IPS DF 4.7 (cell line): ENCODE measurements around the gene ARHGAP19.
"Not testable (repeated sequence)": the region's sequence is repeated elsewhere in the genome, so short reads cannot be mapped to it uniquely, and the experiment has no call there.

Source experiments
- DNase-seq: peaks from one replicate; pipeline ENCODE4 v3.0.0-alpha.2; 2013; ENCODE audit warnings: low spot score; ENCODE audit errors: extremely low read depth

Gene ARHGAP19

DNA sequence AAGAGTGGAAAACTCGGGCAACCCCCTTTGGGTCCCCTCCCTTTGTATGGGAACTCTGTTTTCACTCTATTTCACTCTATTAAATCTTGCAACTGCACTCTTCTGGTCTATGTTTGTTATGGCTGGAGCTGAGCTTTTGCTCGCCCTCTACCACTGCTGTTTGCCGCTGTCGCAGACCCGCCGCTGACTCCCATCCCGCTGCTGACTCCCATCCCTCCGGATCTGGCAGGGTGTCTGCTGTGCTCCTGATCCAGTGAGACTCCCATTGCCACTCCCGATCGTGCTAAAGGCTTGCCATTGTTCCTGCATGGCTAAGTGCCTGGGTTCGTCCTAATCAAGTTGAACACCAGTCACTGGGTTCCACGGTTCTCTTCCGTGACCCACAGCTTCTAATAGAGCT is 2.4 kb downstream of the ARHGAP19 start:
- not testable (repeated sequence) for DNase-seq

DNA sequence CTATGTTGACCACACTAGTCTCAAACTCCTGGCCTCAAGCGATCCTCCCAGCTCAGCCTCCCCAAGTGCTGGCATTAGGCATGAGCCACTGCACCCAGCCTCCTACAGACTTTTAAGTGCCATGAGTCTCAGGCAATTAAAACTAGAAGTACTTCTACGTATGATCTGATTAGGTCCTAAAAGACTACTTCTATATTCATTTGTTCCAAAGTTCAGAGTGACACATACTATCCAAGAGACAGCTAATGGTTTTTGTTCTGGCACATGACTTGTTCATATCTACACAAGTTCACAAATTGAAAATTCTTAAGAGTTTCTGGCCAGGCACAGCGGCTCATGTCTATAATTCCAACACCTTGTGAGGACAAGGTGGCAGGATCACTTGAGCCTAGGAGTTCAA is 11.7 kb downstream of the ARHGAP19 start:
- no peak for DNase-seq

DNA sequence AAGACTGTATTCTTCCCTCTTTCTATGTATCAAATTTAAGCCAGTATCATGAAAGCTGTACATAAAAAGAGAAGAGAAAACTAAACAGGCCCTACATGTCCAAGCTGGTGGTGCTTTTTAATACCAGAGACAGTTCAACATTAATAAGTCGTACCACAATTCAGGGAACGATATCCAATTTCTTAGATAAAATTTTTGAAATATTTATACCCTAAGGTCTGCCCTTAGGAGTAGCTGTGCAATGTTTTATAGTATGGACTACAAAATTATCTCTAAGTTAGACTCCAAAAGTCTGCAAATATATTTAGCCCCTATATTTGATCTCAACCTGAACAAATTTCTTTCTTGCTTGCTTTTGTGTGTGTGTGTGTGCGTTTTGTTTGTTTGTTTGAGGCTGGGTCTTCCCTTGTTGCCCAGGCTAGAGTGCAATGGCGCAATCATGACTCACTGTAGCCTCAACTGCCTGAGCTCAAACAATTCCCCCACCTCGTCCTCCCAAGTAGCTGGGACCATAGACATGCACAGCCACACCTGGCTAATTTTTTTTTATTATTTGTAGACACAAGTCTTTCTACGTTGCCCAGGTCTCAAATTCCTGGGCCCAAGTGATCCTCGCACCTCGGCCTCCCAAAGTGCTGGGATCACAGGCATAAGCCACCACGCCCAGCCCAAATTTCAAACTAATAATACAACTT is 13.2 kb downstream of the ARHGAP19 start:
- no peak for DNase-seq

DNA sequence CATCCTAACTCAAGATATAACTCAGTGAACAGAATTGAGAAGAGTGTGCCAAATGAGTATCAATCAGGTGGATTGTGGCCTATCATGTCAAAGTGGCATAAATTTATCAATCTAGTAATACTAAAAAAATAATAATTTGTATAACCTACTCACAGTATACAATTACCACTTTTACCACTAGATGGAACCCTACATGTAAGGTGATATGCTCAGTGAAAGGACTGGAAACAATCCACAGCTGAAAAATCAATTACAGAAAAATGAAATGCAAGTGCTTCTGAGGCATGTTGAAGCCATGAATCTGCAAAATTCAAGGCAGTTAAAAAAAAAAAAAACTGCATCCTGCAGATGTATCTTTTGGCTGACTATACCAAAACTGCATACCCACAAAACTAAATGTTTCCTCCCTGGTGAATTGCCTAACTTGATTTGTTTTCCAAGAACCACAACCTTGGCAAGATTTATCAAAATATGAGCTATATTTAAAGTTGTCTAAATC is 13.9 kb downstream of the ARHGAP19 start:
- no peak for DNase-seq

DNA sequence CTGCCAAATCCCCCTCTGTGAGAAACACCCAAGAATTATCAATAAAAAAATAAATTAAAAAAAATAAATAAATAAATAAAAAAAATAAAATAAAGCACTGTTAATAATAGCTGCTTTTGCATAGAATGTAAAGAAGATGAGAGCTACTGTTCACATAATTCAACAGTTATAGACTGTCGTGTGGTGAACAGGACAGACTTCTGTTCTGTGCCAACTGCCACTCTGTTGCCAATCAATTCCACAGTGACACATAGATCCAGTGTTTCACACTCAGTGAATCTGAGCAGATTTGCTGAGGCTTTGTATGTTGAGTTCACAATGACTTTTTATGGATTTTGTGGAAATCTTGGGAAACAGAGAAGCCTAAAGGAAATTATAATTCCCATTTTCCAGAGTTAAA is 14.9 kb downstream of the ARHGAP19 start:
- DNase-seq = no peak

DNA sequence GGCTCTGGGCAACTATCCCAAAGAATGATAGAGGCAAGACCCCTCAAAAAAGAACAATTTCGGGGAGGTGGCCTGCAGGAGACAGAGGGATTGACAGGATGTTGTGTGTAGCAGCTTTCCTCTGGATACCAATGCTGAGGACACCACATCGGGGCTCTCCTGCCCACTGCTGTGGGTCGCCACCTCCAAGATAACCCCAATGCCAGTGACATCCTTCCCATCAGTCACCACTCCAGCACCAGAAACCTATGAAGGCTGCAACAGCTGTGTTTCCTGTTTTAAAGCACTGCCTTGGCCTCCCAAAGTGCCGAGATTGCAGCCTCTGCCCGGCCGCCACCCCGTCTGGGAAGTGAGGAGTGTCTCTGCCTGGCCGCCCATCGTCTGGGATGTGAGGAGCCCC is 17.6 kb downstream of the ARHGAP19 start:
- no peak for DNase-seq

DNA sequence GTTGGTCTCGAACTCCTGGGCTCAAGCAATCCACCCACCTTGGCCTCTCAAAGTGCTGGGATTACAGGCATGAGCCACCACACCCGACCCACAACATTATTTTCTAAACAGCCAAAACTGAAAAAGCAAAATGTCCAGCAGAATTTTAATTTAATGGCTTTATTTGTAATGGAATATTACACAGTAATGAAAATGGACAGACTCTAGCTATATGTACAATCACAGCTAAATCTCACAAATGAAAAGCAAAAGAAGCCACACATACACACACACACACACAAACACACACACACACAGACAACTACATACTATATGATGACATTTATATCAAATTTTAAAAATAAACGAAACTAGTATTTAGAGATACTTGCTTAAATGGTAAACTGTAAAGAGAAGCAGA is 18.7 kb downstream of the ARHGAP19 start:
- DNase-seq = no peak

DNA sequence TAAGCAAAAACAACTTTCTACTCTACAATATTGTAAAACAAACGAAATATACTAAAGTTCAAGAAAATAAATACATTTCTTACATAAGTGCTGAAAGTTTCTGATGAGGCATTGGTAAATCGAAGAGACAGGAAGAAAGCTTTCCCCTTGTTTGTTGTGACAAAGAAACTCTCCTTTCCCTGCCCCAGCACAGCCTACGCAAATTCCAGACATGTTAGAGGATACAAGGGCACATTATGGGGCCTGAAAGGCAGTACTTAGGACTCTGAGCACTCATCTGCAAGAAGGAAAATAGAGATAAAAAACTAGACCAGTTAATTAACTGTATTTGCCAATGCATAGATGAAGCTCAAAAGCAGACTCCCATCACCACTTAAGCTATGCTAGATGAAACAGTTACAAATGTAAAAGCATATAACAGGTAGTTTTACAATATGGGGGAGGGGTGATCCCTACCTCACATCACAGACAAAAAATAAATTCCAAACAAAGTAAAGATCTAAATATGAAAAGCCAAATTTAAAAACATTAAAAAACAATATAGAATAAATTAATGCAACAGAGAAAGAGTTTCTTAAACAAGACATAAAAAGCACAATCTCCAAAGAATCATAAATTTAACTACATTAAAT is 21.8 kb downstream of the ARHGAP19 start:
- no peak for DNase-seq

DNA sequence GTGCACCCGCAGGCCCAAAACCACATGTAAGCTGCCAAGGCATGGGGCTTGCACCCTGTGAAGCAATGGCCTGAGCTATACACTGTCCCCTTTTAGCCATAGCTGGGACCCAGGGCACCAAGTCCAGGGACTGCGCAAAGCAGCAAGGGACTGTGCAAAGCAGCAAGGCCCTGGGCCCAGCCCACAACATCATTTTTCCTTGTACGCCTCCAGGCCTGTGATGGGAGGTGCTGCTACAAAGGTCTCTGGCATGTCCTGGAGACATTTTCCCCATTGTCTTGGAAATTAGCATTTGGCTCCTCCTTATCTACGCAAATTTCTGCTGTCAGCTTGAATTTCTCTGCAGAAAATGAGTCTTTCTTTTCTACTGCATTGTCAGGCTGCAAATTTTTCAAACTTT is 24.8 kb downstream of the ARHGAP19 start:
- DNase-seq = no peak

DNA sequence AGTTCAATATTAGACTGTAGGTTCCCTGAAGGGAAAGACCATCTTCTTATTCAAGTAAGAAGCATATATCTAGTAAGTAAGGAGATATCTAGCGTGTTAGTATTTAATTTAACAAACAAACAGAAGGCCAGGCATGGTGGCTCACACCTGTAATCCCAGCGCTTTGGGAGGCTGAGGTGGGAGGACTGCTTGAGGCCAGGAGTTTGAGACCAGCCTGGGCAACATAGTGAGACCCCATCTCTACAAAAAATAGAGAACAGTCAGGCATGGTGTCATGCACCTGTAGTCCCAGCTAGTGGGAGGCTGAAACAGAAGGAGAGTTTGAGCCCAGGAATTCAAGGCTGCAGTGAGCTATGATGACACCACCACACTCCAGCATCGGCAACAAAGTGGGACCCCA is 27.3 kb downstream of the ARHGAP19 start:
- not testable (repeated sequence) for DNase-seq

DNA sequence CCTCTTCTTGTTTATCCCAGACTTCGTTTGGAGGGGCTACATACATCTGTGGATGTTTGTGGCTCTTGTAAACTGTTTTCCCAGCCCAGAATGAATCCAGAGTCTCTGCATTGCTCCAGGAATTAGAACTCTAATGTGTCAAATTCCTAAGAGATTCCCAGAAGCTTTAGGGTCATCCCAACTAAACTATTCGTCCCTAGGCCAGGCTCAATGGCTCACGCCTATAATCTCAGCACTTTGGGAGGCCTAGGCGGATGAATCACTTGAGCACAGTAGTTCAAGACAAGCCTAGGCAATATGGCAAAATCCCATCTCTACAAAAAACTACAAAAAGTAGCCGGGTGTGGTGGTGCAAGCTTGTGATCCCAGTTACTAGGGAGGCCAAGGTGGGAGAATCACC is 28.5 kb downstream of the ARHGAP19 start:
- DNase-seq = no peak

DNA sequence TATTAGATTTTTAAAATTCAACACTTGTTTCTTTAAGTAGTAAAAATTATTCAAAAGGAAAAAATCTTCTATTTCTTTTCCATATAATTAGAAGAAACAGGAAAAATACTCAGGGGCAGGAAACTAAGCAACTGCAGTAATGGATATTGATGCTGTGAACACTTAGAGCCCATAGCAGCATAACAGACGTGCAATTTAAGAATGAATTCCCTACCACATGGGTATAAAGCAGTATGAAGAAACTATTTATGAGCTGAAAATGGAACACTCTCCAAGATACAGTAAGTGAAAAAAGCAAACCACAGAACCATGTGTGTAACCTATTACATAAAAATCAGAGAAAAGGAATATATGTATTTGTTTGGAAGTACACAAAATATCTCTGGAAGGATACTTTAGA is 30.8 kb downstream of the ARHGAP19 start:
- DNase-seq = no peak

DNA sequence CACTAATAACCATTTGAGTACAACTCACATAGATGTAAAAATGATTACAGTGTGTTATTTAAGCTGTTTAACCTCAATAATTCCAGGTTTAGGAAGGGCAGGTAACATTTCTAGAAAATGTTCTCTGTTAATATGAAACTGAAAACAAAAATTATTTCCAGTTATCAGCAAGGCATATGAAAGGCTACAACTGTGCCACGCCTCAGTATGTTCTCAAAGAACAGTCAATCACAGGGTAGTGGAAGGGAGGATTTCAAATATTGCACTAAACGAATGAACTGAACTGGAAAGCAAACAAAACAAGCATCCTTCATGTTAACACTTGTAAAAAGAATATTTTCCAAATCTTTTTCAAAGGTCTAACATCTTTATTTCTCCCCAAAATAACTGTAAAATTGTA is 31.3 kb downstream of the ARHGAP19 start:
- no peak for DNase-seq

DNA sequence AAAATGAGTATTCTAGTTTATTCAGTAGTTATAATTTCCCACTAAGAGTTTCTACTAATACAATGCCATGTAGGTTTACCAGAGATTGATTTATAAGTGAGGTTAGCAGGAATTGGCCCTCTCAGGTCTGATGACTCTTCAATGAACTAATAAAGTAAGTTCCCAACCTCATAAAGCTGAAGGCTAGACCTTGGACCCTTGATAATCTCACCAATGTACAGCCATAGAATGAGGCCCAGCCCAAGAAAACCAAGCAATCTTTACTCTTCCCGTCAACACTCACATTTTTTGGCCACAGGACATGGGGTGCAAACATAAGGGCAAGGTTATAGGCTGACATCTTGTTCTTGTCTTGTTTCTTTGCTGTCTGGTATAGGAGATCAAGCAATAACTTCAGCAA is 33.3 kb downstream of the ARHGAP19 start:
- no peak for DNase-seq

DNA sequence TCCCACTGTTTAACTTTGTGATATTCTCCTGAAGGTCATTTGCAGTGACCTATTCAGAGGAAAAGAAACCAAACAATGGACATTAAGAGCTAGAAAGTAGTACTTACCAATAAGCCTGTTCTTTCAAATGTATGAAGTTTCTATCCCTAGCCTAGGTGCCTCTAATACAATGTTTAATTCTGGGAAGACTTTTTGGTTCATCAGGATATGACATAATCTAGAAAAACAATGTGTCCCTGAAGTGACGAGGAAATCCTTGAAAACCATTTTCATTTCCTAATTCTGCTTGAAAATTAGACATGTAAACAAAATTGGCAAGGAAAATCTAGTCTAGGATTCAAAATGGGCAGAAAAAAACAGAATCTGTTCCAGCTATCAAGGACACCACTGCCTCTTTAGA is 36.1 kb downstream of the ARHGAP19 start:
- DNase-seq = no peak

DNA sequence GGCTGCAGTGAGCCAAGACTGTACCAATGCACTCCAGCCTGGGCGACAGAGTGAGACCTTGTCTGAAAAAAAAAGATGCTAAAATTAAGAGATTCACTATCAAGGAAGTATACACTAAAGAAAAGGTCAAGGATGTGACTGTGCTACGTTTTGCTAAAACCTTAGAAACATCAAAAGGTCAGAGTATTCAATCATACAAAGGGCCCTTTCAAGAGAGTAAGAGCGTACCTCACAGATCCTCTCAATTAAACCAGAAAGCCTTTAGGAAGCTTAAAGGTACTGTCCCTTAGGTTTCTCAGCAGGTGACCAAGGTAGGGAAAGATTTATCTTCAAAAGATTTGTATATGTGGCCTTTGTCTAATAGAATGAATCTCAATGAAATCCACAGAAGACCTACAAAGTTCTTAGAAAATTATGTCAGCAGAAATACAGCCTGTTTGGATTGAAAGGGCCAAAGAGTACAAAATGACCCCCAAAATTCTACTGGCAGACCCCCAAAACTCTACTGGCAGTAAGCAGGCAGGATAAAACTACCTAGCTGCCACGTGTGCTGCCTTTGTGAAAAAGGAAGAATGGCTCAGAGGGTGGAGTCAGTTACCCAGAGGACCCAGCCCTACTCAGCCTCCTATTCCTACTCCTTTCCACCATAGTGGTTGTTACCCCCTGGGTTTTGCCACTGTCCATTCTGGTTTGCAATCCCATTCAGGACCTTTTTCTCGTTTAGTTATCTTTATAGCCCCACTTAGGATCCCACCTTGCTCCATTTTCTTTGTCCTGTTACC is 36.7 kb downstream of the ARHGAP19 start:
- no peak for DNase-seq

DNA sequence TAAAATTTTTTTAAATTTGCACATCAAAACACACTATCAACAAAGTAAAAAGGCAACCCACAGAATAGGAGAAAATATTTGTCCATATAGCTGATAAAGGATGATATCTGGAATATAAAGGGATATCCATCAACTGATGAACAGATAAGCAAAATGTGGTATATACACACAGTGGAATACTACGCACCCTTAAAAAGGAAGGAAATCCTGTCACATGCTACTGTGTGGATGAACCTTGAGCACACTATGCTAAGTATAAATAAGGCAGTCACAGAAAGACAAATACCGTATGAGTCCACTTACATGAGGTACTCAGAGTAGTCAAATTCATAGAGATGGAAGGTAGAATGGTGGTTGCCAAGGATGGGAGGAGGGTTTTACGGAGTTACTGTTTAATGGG is 37.7 kb downstream of the ARHGAP19 start:
- DNase-seq = no peak

DNA sequence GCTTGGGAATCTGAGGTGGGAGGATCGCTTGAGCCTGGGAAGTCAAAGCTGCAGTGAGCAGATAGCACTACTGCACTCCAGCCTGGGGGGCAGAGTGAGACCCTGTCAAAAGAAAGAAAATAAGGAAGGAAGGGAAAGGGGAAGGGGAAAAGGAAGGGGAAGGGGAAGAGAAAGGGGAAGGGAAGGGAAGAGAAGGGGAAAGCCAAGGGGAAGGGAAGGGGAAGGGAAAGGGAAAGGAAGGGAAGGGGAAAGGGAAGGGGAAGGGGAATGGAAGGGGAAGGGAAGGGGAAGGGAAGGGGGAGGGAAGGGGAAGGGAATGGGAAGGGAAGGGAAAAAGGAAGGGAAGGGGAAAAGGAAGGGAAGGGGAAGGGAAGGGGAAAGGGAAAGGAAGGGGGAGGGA is 41.5 kb downstream of the ARHGAP19 start:
- no peak for DNase-seq

DNA sequence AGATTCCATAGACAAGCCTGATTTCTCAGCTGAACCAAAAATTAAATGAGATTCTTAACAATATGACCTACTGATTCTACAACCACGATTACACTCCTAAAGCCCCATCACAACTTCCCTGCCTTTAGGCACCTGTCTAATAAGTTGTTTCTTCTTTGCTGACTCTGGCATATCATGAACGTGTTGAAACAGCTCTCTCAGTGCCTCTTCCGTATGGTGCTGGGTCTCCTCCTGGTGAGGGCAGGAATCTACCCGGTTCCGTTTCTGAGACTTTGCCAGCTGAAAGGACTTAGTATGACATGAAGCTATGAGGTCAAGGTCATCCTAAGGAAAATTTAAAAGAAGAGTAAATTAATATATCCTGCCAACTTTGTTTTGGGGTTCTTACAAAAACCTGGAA is 48.6 kb downstream of the ARHGAP19 start:
- DNase-seq = no peak

DNA sequence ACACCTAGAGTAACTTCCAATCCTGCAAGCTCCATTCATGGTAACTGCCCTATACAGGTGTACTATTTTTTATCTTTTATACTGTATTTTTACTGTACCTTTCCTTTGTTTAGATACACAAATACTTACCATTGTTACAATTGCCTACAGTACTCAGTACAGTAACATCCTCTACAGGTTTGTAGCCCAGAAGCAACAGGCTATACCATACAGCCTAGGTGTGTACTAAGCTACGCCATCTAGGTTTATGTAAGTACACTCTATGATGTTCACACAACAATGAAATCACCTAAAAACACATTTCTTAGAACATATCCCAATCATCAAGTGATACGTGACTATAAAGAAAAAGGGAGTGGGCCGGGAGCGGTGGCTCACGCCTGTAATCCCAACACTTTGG is 53.6 kb downstream of the ARHGAP19 start:
- DNase-seq = no peak

DNA sequence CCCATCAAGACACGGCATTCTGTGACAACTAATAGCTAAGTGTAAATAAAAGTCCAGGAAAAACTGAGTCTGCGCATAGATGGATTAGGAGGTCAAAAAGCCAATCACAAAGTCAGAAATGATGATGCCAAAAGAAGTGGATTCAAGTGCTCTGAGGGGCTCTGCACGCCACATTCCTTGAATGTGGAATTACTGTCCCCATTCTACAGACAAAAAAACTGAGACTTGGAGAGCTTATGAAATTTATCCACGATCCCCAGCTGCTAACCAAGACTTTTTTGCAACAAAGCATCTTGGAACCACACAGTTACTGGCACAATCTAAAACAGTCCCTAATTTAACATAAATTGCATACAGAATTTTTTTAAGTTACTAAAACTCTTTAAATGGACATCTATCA is 57.1 kb downstream of the ARHGAP19 start:
- no peak for DNase-seq

DNA sequence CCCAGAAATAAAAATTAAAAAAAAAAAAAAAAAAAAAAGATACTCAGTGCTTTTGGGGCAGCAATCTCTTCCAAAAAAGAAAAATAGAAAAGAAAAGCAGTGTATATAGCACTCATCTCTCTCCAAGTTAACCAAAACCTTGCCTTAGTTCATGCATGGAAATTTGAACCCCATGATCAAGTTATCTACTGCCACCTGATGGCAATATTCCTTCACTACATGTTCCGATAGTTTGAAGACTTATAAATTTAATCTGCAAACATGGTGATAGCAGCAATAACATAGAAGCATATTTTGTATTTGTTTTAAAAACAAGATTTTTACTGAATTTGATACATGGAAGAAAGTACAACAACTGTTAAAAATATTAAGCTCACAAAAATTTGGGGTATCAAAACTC is 58.0 kb downstream of the ARHGAP19 start:
- DNase-seq = no peak

DNA sequence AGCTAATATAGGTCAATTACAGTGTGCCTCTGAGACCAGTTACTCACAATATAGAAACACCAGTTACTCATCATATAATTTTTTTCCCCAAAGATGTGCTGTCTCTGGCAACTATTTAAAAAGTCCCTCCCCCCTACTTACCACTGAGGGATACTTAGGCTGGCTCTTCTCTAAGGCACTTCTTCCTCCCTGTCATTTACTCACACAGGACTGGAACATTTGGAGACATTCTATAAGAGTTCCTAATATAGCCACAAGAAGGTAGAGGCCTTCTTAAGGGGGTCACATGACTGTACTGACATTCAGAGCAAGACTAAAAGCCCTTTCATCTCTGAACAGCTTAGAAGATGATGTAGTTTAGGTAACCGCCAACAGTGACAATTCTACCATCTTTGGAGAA is 62.3 kb downstream of the ARHGAP19 start:
- DNase-seq = no peak
